ENCODE data around the gene MRTO4. TPM values are rescaled to one million over a fixed set of nuclear protein-coding genes. Genes with fewer than 3 reads are reported as not detected.
"Not testable (repeated sequence)": the region's sequence is repeated elsewhere in the genome, so short reads cannot be mapped to it uniquely, and the experiment has no call there.

MRTO4 gene
- total RNA-seq, 2 donors from 2014 or later: 65.5 to 139 TPM

GRCh38 chr1:19212167-19212566 is 39.4 kb upstream of the MRTO4 start:
- peaks cover 35 to 45% of the 10 kb centered on the region in 2 donors for H3K4me1 Mint-ChIP-seq (ENCODE audit: low read depth in 2 of 2)
- peak overlapping the region; percentile 36 to 49 for H3K27ac Mint-ChIP-seq
- H3K4me3 Mint-ChIP-seq: peak overlapping the region; percentile 92

GRCh38 chr1:19213580-19213979 is 38.0 kb upstream of the MRTO4 start:
- Mint-ChIP-seq H3K4me3 (no peak overlapping the region), H3K9me3 (no peaks in the 10 kb centered on the region), H3K36me3 (peaks cover 24% of the 10 kb centered on the region), H3K27me3 (no peaks in the 10 kb centered on the region), H3K4me1 (ENCODE audit: low read depth in 2 of 2) (peaks cover 33 to 36% of the 10 kb centered on the region in 2 donors), H3K27ac (peak overlapping the region; percentile 21 to 42)
- no peak for ATAC-seq
- no peak for DNase-seq (ENCODE audit: low spot score)

More at GRCh38 chr1:19212167-19212566, 39.4 kb upstream of the MRTO4 start:
- DNase-seq (ENCODE audit: low spot score): no peak
- Mint-ChIP-seq H3K9me3 (no peaks in the 10 kb centered on the region), H3K36me3 (peaks cover 16% of the 10 kb centered on the region), H3K27me3 (no peaks in the 10 kb centered on the region)
- no peak for ATAC-seq

- H3K27me3 Mint-ChIP-seq; H3K27ac Mint-ChIP-seq; ATAC-seq; H3K9me3 Mint-ChIP-seq; H3K4me3 Mint-ChIP-seq; DNase-seq (ENCODE audit: low spot score): not testable (repeated sequence)
- Mint-ChIP-seq H3K36me3 (peaks cover 39% of the 10 kb centered on the region), H3K4me1 (ENCODE audit: low read depth in 2 of 2) (peaks cover 27 to 30% of the 10 kb centered on the region in 2 donors)
Observed at GRCh38 chr1:19216585-19216984, 35.0 kb upstream of the MRTO4 start.

- DNase-seq (ENCODE audit: low spot score) (no peak), ATAC-seq (no peak)
- Mint-ChIP-seq H3K27ac (no peak overlapping the region), H3K4me3 (no peak overlapping the region), H3K4me1 (ENCODE audit: low read depth in 2 of 2) (peaks cover 13 to 16% of the 10 kb centered on the region in 2 donors), H3K27me3 (no peaks in the 10 kb centered on the region), H3K36me3 (peaks cover 40% of the 10 kb centered on the region), H3K9me3 (no peaks in the 10 kb centered on the region)
Observed at GRCh38 chr1:19219451-19219850, 32.2 kb upstream of the MRTO4 start.

GRCh38 chr1:19220080-19220846 is 31.3 kb upstream of the MRTO4 start:
- H3K27ac Mint-ChIP-seq: peak overlapping the region in 1 of 2 donors; percentile 18
- H3K36me3 Mint-ChIP-seq: peaks cover 44% of the 10 kb centered on the region
- DNase-seq (ENCODE audit: low spot score) (no peak), ATAC-seq (no peak)
- no peaks in the 10 kb centered on the region for H3K9me3 Mint-ChIP-seq
- H3K27me3 Mint-ChIP-seq: no peaks in the 10 kb centered on the region
- no peak overlapping the region for H3K4me3 Mint-ChIP-seq
- H3K4me1 Mint-ChIP-seq (ENCODE audit: low read depth in 2 of 2): peaks cover 16 to 18% of the 10 kb centered on the region in 2 donors

- H3K4me1 Mint-ChIP-seq (ENCODE audit: low read depth in 2 of 2): peaks cover 16 to 18% of the 10 kb centered on the region in 2 donors
- no peaks in the 10 kb centered on the region for H3K27me3 Mint-ChIP-seq
- peaks cover 42% of the 10 kb centered on the region for H3K36me3 Mint-ChIP-seq
- ATAC-seq (no peak), DNase-seq (ENCODE audit: low spot score) (no peak)
- no peaks in the 10 kb centered on the region for H3K9me3 Mint-ChIP-seq
- H3K4me3 Mint-ChIP-seq: no peak overlapping the region
- H3K27ac Mint-ChIP-seq: no peak overlapping the region
Observed at GRCh38 chr1:19220991-19221390, 30.6 kb upstream of the MRTO4 start.

- DNase-seq (ENCODE audit: low spot score) (no peak), ATAC-seq (no peak)
- Mint-ChIP-seq H3K27ac (no peak overlapping the region), H3K36me3 (peaks cover 41% of the 10 kb centered on the region), H3K4me1 (ENCODE audit: low read depth in 2 of 2) (peaks cover 14 to 18% of the 10 kb centered on the region in 2 donors), H3K4me3 (no peak overlapping the region), H3K9me3 (no peaks in the 10 kb centered on the region), H3K27me3 (no peaks in the 10 kb centered on the region)
Observed at GRCh38 chr1:19222573-19222972, 29.0 kb upstream of the MRTO4 start.

GRCh38 chr1:19222979-19223824 is 28.4 kb upstream of the MRTO4 start:
- Mint-ChIP-seq H3K4me3 (no peak overlapping the region), H3K27ac (no peak overlapping the region), H3K27me3 (no peaks in the 10 kb centered on the region), H3K9me3 (no peaks in the 10 kb centered on the region), H3K36me3 (peaks cover 35% of the 10 kb centered on the region), H3K4me1 (ENCODE audit: low read depth in 2 of 2) (peaks cover 14 to 18% of the 10 kb centered on the region in 2 donors)
- ATAC-seq: no peak
- DNase-seq (ENCODE audit: low spot score): no peak

GRCh38 chr1:19229229-19229628 is 22.4 kb upstream of the MRTO4 start:
- peaks cover 20% of the 10 kb centered on the region for H3K36me3 Mint-ChIP-seq
- H3K4me3 Mint-ChIP-seq: no peak overlapping the region
- ATAC-seq (no peak), DNase-seq (ENCODE audit: low spot score) (no peak)
- H3K27me3 Mint-ChIP-seq: no peaks in the 10 kb centered on the region
- no peaks in the 10 kb centered on the region for H3K9me3 Mint-ChIP-seq
- no peak overlapping the region for H3K27ac Mint-ChIP-seq
- H3K4me1 Mint-ChIP-seq (ENCODE audit: low read depth in 2 of 2): peaks cover 1 to 6% of the 10 kb centered on the region in 2 donors

GRCh38 chr1:19229828-19230325 is 21.7 kb upstream of the MRTO4 start:
- Mint-ChIP-seq H3K36me3 (peaks cover 14% of the 10 kb centered on the region), H3K27ac (no peak overlapping the region), H3K27me3 (no peaks in the 10 kb centered on the region), H3K4me1 (ENCODE audit: low read depth in 2 of 2) (peaks cover 0 to under 1% of the 10 kb centered on the region in 2 donors), H3K9me3 (no peaks in the 10 kb centered on the region), H3K4me3 (no peak overlapping the region)
- DNase-seq (ENCODE audit: low spot score) (no peak), ATAC-seq (no peak)

- ATAC-seq; H3K4me3 Mint-ChIP-seq; H3K4me1 Mint-ChIP-seq (ENCODE audit: low read depth in 2 of 2); H3K9me3 Mint-ChIP-seq; H3K27ac Mint-ChIP-seq; H3K27me3 Mint-ChIP-seq; DNase-seq (ENCODE audit: low spot score): not testable (repeated sequence)
- H3K36me3 Mint-ChIP-seq: peaks cover 11% of the 10 kb centered on the region
Observed at GRCh38 chr1:19231736-19232523, 19.7 kb upstream of the MRTO4 start.

GRCh38 chr1:19232524-19232846 is 19.1 kb upstream of the MRTO4 start:
- H3K36me3 Mint-ChIP-seq: peaks cover 11% of the 10 kb centered on the region
- DNase-seq (ENCODE audit: low spot score) (no peak), ATAC-seq (no peak)
- no peak overlapping the region for H3K4me3 Mint-ChIP-seq
- H3K9me3 Mint-ChIP-seq: no peaks in the 10 kb centered on the region
- no peaks in the 10 kb centered on the region for H3K4me1 Mint-ChIP-seq (ENCODE audit: low read depth in 2 of 2)
- H3K27ac Mint-ChIP-seq: no peak overlapping the region
- no peaks in the 10 kb centered on the region for H3K27me3 Mint-ChIP-seq

GRCh38 chr1:19234224-19234623 is 17.4 kb upstream of the MRTO4 start:
- H3K36me3 Mint-ChIP-seq: peaks cover 15% of the 10 kb centered on the region
- no peaks in the 10 kb centered on the region for H3K27me3 Mint-ChIP-seq
- DNase-seq (ENCODE audit: low spot score) (no peak), ATAC-seq (no peak)
- H3K4me1 Mint-ChIP-seq (ENCODE audit: low read depth in 2 of 2): no peaks in the 10 kb centered on the region
- H3K4me3 Mint-ChIP-seq: no peak overlapping the region
- no peak overlapping the region for H3K27ac Mint-ChIP-seq
- H3K9me3 Mint-ChIP-seq: no peaks in the 10 kb centered on the region

Measured in natural killer cell treated with Interleukin-12 subunit alpha and Interleukin-12 subunit beta and Interleukin-15 and Interleukin-18, amount 100 ng/mL, for 72 hours (primary cell).